ENCODE measurements around the gene RNF8. TPM values are rescaled to one million over a fixed set of nuclear protein-coding genes. Genes with fewer than 3 reads are reported as not detected.

RNF8 gene
- total and polyA plus RNA-seq, 11 donors: 10.3 to 20.6 (median 15.9) TPM

DNA sequence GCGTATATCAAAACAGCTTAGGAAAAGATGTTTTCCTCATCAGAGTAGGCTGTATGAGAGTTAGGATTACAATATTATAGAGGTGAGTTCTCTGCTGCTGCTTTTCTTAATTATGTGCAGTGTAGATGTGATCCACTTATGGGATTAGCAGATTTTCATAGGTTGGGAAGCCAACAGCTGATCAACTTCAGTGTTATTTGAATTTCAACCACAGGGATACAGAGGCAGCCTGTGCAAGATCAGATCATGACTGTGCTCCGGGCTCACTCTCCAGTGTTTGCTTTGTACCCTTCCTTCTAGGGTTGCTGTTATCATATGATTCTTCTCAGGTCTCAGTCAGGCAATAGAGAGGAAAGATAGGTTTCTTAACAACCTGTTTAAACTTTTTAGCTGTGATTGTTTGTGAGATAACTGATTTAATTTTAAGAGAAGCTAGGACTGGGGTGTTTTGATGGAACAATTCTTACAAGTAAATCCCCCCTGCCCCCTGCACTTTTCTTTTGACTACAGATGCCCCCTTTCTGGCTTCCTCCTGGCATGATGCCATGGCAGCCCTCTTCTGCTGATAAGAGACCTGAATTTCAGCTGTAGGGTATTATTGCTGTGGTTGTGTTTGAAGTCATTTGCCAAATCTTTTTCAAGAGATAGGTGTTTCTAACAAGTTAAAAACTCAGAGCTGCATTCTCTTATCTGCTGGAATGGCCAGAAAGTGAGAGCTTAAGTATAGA is 8.5 kb downstream of the RNF8 start:
- ATAC-seq: no peak
- 64 to 72% (median 69%) methylated on average over 2 of the region's 2 CpGs for WGBS, 4 donors
- intact Hi-C loops (cut with DNase I): no loop called here
- H3K4me3 ChIP-seq: no peak overlapping the region
- no peak for TF ChIP-seq CTCF (IDR thresholded peaks at IDR 0.05)
- TF ChIP-seq POLR2A (IDR thresholded peaks at IDR 0.05): no peak
- H3K27ac ChIP-seq: no peak overlapping the region
- H3K4me1 ChIP-seq: peaks cover 0 to 23% (median 9%) of the 10 kb centered on the region in 12 donors
- H3K9me3 ChIP-seq: no peaks in the 10 kb centered on the region
- H3K27me3 ChIP-seq: no peaks in the 10 kb centered on the region
- peaks cover 0 to 46% (median 35%) of the 10 kb centered on the region in 9 donors for H3K36me3 ChIP-seq
- no peak for DNase-seq

DNA sequence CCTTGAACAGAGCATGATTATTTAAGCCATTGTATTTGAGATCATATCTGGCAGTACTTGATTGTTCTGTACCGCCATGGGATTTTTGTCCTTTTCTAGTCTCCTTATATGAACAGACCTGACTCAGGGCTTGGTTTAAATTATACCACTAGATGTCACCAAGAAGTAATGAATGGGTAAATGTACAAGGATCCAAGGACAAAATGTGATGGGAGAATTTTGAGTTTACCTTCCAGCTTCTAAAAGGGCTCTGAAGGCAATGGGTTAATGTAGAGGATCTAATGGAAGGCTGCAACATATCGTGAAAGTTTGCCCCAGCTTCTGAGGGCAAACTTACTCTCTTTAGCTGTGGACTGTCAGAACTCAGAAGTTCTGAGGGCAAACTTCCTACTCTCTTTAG is 12.0 kb downstream of the RNF8 start:
- DNase-seq (no peak), ATAC-seq (peak; percentile 48 to 62 (median 56))
- peaks cover 0 to 54% (median 37%) of the 10 kb centered on the region in 9 donors for H3K36me3 ChIP-seq
- intact Hi-C loops (cut with DNase I): loop anchor here in 3 of 10 donors (5.0 kb wide), 3 partner anchors 67 to 327 kb away; partner anchors contain the start of gene CMTR1 (in 1 of the 3)
- no peak overlapping the region for H3K4me3 ChIP-seq
- H3K27me3 ChIP-seq: no peaks in the 10 kb centered on the region
- H3K9me3 ChIP-seq: no peaks in the 10 kb centered on the region
- no peak for TF ChIP-seq POLR2A (IDR thresholded peaks at IDR 0.05)
- TF ChIP-seq CTCF (IDR thresholded peaks at IDR 0.05): peak in 9 of 12 donors; percentile 17 to 53 (median 41)
- no peak overlapping the region for H3K27ac ChIP-seq
- H3K4me1 ChIP-seq: peaks cover 0 to 40% (median 26%) of the 10 kb centered on the region in 12 donors
- WGBS, 4 donors: 26 to 34% (median 33%) methylated on average over 2 of the region's 2 CpGs

GRCh38 chr6:37366910-37367309 is 13.1 kb downstream of the RNF8 start:
- Histone ChIP-seq H3K36me3 (peaks cover 0 to 52% (median 36%) of the 10 kb centered on the region in 9 donors), H3K4me3 (no peak overlapping the region), H3K27me3 (no peaks in the 10 kb centered on the region), H3K9me3 (no peaks in the 10 kb centered on the region), H3K4me1 (peaks cover 0 to 48% (median 28%) of the 10 kb centered on the region in 12 donors), H3K27ac (no peak overlapping the region)
- intact Hi-C loops (cut with DNase I): loop anchor here in 3 of 10 donors (5.0 kb wide), 3 partner anchors 65 to 325 kb away; partner anchors contain the start of gene CMTR1 (in 1 of the 3)
- TF ChIP-seq CTCF (IDR thresholded peaks at IDR 0.05) (no peak), POLR2A (IDR thresholded peaks at IDR 0.05) (no peak)
- no peak for ATAC-seq
- WGBS, 4 donors: 72 to 94% (median 91%) methylated on average over 3 of the region's 3 CpGs
- DNase-seq: no peak

- Histone ChIP-seq H3K4me1 (peaks cover 0 to 54% (median 28%) of the 10 kb centered on the region in 12 donors), H3K27me3 (no peaks in the 10 kb centered on the region), H3K9me3 (no peaks in the 10 kb centered on the region), H3K4me3 (no peak overlapping the region), H3K36me3 (peaks cover 0 to 44% (median 25%) of the 10 kb centered on the region in 9 donors), H3K27ac (peak overlapping the region in 9 of 12 donors; percentile 9 to 64 (median 36))
- ATAC-seq: no peak
- 78 to 90% (median 84%) methylated on average over 1 of the region's 1 CpG for WGBS, 4 donors
- intact Hi-C loops (cut with DNase I): loop anchor here in 3 of 10 donors (5.0 kb wide), 3 partner anchors 63 to 323 kb away; partner anchors contain the start of gene CMTR1 (in 1 of the 3)
- TF ChIP-seq POLR2A (IDR thresholded peaks at IDR 0.05) (no peak), CTCF (IDR thresholded peaks at IDR 0.05) (no peak)
- no peak for DNase-seq
Observed at GRCh38 chr6:37368961-37369320, 15.2 kb downstream of the RNF8 start.

All from heart left ventricle (tissue), 16 donors.